ENCODE results near the gene TBC1D24.

TBC1D24 gene

GRCh38 chr16:2450535-2450934, 24.4 kb upstream of the TBC1D24 start:
- DNase-seq (ENCODE audit: low spot score): no peak

DNA sequence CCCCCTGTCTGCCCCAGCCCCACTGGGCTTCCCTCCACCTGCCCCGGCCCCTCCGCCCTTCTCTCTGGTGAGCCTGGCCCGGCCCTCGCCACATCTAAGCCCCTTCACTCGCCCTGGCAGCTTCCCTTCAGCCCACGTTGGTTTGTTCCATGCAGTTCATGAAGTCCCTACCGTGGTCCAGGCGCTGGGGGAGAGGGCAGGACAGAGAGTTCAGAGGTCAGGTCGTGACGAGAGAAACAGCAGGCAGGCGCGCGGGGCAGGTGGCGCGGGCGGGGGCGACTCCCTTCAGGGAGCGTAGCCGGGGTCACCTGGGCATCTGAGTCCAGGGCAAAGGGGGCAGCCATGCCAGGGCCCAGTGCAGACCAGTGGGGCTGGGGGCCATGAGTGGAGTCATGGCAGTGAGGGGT, 23.9 kb upstream of the TBC1D24 start:
- no peak for DNase-seq (ENCODE audit: low spot score)

GRCh38 chr16:2451851-2452320, 23.0 kb upstream of the TBC1D24 start:
- no peak for DNase-seq (ENCODE audit: low spot score)

DNA sequence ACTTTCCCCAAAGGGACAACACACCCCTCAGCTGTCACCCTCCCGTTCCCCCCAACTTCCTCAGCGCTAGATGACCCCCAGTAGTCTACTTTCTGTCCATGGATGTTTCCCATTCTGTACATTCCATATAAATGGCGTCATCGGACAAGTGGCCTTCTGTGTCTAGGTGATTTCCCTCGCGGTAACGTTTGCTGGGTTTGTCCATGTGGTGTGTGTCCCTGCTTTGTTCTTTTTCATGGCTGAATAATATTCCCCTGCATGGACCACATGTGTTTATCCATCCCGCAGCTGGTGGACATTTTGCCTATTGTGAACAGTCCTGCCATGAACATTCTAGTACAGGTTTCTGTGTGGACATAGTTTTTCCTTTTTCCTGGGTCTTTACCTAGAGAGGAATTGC, 22.3 kb upstream of the TBC1D24 start:
- DNase-seq (ENCODE audit: low spot score): no peak

GRCh38 chr16:2455081-2455845, 19.7 kb upstream of the TBC1D24 start:
- no peak for DNase-seq (ENCODE audit: low spot score)

DNA sequence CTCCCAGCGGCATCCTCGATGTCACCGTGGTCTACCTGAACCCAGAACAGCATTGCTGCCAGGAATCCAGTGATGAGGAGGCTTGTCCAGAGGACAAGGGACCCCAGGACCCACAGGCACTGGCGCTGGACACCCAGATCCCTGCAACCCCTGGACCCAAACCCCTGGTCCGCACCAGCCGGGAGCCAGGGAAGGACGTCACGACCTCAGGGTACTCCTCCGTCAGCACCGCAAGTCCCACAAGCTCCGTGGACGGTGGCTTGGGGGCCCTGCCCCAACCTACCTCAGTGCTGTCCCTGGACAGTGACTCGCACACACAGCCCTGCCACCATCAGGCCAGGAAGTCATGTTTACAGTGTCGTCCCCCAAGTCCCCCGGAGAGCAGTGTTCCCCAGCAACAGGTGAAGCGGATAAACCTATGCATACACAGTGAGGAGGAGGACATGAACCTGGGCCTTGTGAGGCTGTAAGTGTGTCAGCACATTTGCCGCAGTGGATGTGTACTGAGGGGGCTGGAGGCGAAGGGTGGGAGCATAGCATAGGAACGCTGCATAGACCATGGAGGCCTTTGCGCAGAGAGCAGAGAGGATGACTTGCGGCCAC, 18.3 kb upstream of the TBC1D24 start:
- no peak for DNase-seq (ENCODE audit: low spot score)

DNA sequence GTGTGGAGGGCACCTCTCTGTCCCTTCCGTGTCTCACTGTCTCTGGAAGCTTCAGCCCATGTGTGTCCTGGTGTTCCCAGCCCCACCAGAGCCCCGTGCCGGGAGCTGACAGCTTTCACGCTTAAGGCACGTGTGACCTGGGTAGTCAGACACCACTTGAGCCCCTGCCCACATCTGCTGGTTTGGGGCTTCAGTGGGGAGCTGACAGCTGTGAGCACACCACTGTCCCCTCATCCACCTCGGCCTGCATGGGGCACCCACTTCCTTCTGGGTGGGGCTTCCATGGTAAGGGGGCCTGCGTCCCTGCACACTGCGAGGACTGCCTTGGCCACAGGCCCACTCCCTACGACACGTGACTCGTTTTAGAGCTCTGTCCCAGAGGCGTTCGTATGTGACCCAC, 17.7 kb upstream of the TBC1D24 start:
- DNase-seq (ENCODE audit: low spot score): no peak

DNA sequence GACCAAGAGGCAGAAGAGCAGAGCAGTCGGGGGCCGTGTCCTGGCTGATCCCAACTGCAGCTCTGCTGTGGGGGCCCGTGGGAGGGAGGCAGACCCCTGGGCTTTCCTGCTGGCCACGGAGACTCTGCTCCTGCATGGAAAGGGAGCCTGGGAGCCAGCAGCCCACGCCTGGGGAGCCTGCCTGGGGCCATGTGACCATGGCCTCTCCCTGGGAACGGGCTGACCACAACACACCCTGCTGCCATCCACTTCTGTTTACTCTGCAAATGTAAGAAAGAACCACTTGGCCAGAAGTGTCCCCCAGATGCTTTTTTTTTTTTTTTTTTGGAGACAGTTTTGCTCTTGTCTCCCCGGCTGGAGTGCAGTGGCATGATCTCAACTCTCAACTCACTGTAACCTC, 17.0 kb upstream of the TBC1D24 start:
- DNase-seq (ENCODE audit: low spot score): no peak

- no peak for DNase-seq (ENCODE audit: low spot score)
These were observed 15.9 kb upstream of the TBC1D24 start for GRCh38 chr16:2458887-2459646.

- peak; percentile 97 for DNase-seq (ENCODE audit: low spot score)
These were observed 15.1 kb upstream of the TBC1D24 start, which contains the start of gene TEDC2 for GRCh38 chr16:2459647-2460390. TSS of gene TEDC2 (plus strand) at chr16:2460109. CDS start at chr16:2460145, 36 bp downstream.

GRCh38 chr16:2460391-2460713, 14.6 kb upstream of the TBC1D24 start:
- DNase-seq (ENCODE audit: low spot score): no peak

DNA sequence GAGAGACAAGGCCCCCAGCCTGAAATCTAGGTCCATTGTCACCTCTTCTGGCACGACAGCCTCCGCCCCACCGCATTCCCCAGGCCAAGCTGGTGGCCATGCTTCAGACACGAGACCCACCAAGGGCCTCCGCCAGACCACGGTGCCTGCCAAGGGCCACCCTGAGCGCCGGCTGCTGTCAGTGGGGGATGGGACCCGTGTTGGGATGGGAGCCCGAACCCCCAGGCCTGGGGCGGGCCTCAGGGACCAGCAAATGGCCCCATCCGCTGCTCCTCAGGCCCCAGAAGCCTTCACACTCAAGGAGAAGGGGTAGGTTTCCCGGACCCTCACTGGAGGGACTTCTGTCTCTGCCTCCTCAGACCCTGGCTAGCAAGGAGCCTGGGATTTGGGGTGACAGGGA, 14.0 kb upstream of the TBC1D24 start:
- no peak for DNase-seq (ENCODE audit: low spot score)

- no peak for DNase-seq (ENCODE audit: low spot score)
These were observed 12.7 kb upstream of the TBC1D24 start for GRCh38 chr16:2462031-2462866.

DNA sequence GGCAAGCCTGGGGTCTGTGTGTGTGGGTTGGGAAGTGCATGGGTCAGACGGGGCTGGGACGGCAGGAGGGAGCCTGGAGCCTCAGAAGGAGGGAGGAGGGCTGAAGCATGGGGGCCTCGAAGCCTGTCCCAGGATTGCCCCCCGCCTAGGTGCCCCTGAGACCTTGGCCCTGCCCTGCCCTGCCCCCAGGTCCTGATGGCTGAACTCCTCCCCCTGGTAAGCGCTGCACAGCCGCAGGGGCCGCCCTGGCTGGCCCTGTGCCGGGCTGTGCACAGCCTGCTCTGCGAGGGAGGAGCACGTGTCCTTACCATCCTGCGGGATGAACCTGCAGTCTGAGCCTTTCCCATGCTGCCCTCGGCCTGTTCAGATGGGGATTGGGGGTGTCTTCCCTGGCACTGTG, 10.6 kb upstream of the TBC1D24 start:
- no peak for DNase-seq (ENCODE audit: low spot score)

DNA sequence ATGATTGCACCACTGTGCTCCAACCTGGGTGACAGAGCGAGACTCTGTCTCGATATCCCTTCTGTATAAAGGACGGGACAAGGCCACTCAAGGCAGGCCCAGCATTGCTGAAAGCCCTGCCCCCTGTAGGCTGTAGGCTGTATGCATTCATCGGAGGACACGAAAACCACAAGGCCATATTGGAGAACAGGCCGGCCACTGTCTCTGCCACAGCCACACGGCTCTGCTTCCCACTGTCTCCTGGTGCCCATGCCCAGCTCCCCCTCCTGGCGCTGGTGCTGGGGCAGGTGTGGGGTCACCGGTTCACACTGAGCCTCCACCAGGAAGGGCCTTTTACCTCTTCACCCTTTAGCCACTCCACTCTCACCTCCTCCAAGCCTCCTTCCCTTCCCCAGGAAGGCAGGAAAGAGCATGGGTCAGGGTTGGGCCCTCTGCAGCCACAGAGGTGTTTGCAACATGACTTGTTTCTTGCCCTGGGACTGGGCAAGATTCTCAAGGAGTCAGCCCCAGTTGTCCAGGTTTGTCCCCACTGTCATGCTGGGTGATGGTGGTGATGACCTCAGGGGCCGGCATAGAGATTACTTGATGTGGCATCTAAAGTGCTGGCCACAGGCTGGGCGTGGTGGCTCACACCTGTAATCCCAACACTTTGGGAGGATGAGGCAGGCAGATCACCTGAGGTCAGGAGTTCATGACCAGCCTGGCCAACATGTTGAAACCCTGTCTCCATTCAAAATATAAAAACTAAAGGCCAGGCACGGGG, 9.1 kb upstream of the TBC1D24 start:
- DNase-seq (ENCODE audit: low spot score): no peak

GRCh38 chr16:2466667-2467527, 8.0 kb upstream of the TBC1D24 start:
- DNase-seq (ENCODE audit: low spot score): no peak

DNA sequence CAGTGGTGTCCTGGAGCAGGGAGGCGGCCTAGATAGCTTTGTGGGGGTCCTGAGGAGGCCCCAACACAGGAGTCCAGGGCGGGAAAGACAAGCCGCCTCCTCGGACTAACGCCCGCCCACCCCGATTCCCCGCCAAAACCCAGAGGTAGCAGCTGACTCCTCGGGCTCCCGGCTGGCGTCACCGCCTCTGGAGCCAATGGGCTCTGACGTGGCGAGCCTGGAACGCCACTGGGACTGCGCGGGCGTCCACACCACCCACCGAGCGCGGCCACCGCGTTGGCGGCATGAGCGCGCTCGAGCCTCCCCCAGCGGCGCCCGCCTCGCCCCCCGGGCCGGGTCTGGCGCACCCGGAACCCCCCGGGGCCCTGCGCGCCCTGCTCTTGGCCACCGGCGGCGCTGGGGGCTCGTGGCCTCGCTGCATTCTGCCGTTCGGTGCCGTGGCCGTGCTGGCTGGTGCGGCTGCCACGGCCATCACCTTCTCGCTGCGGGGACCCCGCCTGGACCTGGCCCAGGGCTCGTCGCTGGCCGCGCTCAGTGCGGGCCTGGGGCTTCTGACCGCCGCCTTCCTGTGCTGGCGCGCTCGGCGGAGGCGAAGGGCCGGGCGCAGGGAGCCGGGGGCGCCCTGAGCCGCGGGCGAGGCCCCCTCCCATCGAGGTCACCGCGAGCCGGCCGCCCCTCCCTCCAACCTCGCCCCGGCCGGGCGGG, 7.2 kb upstream of the TBC1D24 start:
- no peak for DNase-seq (ENCODE audit: low spot score)

GRCh38 chr16:2468233-2468724, 6.6 kb upstream of the TBC1D24 start:
- DNase-seq (ENCODE audit: low spot score): no peak
